H1 (cell line): Measurements from ENCODE around the gene SLCO2A1. TPM values are rescaled to one million over a fixed set of nuclear protein-coding genes. Genes with fewer than 3 reads are reported as not detected.

Experiments used
- CTCF ChIA-PET: fragments of 300-600 bp; sonication (Branson Sonifier 250); formaldehyde crosslinking; loops from one replicate; lab custom pipeline; 2021; ENCODE audit not compliant: partially characterized antibody; lab: Charles Lee
- POLR2A ChIA-PET: fragments of 300-600 bp; sonication (Branson Sonifier 250); formaldehyde crosslinking; loops from one replicate; lab custom pipeline; 2021; ENCODE audit warnings: inconsistent platforms; ENCODE audit not compliant: partially characterized antibody; lab: Charles Lee
- DNase-seq, 2 experiments: peaks; one replicate each; pipeline versions ENCODE4 v3.0.0 to v3.0.0-alpha.2; 2010 to 2022; ENCODE audit warnings: low spot score in 2 of 2, low read depth in 1 of 2, mixed read lengths in 1 of 2
- FAIRE-seq: peaks from 2 replicates; lab custom pipeline; 2011; peaks lifted over from hg19 to GRCh38; lab: Jason Lieb, UNC
- H2AFZ ChIP-seq: 2 replicates; pipeline ENCODE4 v1.8.1; 2012; ENCODE audit warnings: low read length, inconsistent platforms
- H2AK5ac ChIP-seq: 2 replicates; pipeline ENCODE4 v1.6.1; 2013; ENCODE audit warnings: low read depth, low read length
- H2BK120ac ChIP-seq: replicated peaks from 2 replicates; pipeline ENCODE3; 2013; ENCODE audit warnings: low read depth, low read length, inconsistent platforms
- H2BK12ac ChIP-seq: 2 replicates; pipeline ENCODE4 v1.6.1; 2013; ENCODE audit warnings: low read depth, low read length
- H2BK15ac ChIP-seq: 2 replicates; pipeline ENCODE4 v1.6.1; 2013; ENCODE audit warnings: low read length
- H2BK20ac ChIP-seq: 2 replicates; pipeline ENCODE4 v1.6.1; 2013; ENCODE audit warnings: low read length
- H2BK5ac ChIP-seq: 2 replicates; pipeline ENCODE4 v1.6.1; 2013; ENCODE audit warnings: low read depth, low read length
- H3K14ac ChIP-seq: 2 replicates; pipeline ENCODE4 v1.6.1; 2013; ENCODE audit warnings: inconsistent platforms; ENCODE audit not compliant: insufficient read length
- H3K18ac ChIP-seq: 2 replicates; pipeline ENCODE4 v1.6.1; 2013; ENCODE audit warnings: low read length; ENCODE audit errors: extremely low read depth
- H3K23ac ChIP-seq: 2 replicates; pipeline ENCODE4 v1.6.1; 2013; ENCODE audit warnings: inconsistent platforms; ENCODE audit not compliant: insufficient read length
- H3K23me2 ChIP-seq: 2 replicates; pipeline ENCODE4 v1.6.1; 2013; ENCODE audit warnings: low read depth, low read length
- H3K27ac ChIP-seq: 2 replicates; pipeline ENCODE4 v1.6.1; 2011; ENCODE audit warnings: low read depth, low read length, inconsistent platforms
- H3K27me3 ChIP-seq, 4 experiments: replicated peaks in 1 of 4; 1 replicate in 1 of 4; 2 replicates in 3 of 4; pipeline versions ENCODE4 v1.6.1 to v1.8.1; 2011 to 2013; ENCODE audit warnings: low read length in 3 of 4, mild to moderate bottlenecking in 3 of 4, inconsistent platforms in 2 of 4, mixed read lengths in 2 of 4, moderate library complexity in 1 of 4; ENCODE audit not compliant: control insufficient read depth in 3 of 4, insufficient read depth in 3 of 4; ENCODE audit errors: extremely low read depth in 1 of 4
- H3K36me3 ChIP-seq, 4 experiments: 2 replicates each; pipeline versions ENCODE4 v1.6.1 to v1.8.1; 2011 to 2013; ENCODE audit warnings: mild to moderate bottlenecking in 4 of 4, low read length in 3 of 4, moderate library complexity in 2 of 4, control low read depth in 1 of 4, inconsistent platforms in 1 of 4; ENCODE audit not compliant: insufficient read depth in 4 of 4, control insufficient read depth in 2 of 4
- H3K4ac ChIP-seq: replicated peaks from 2 replicates; pipeline ENCODE3; 2013; ENCODE audit warnings: low read length, low read depth, mixed read lengths, inconsistent platforms; ENCODE audit not compliant: insufficient read length
- H3K4me1 ChIP-seq, 4 experiments: replicated peaks in 1 of 4; 1 replicate in 1 of 4; 2 replicates in 3 of 4; pipeline versions ENCODE4 v1.6.1 to v1.8.1; 2011 to 2013; ENCODE audit warnings: low read length in 3 of 4, inconsistent platforms in 2 of 4, mixed read lengths in 1 of 4; ENCODE audit not compliant: insufficient read depth in 4 of 4, control insufficient read depth in 3 of 4
- H3K4me2 ChIP-seq, 2 experiments: 2 replicates each; pipeline versions ENCODE4 v1.6.1 to v1.8.1; 2011 to 2013; ENCODE audit warnings: low read depth in 2 of 2, low read length in 2 of 2, control low read depth in 1 of 2, inconsistent platforms in 1 of 2, mild to moderate bottlenecking in 1 of 2; ENCODE audit not compliant: insufficient read depth in 1 of 2
- H3K4me3 ChIP-seq, 4 experiments: fragments of 200-600, 300-600 bp in 1 of 4; sonication (generic), shearing (Covaris generic), sonication (Bioruptor Twin) in 1 of 4; 2 replicates each; pipeline versions ENCODE4 v1.5.1 to v1.8.1; 2011 to 2016; ENCODE audit warnings: low read length in 4 of 4, low read depth in 3 of 4, control low read depth in 2 of 4, inconsistent platforms in 2 of 4, mild to moderate bottlenecking in 2 of 4, mixed read lengths in 1 of 4, moderate library complexity in 1 of 4; ENCODE audit not compliant: insufficient read depth in 2 of 4; ENCODE audit errors: extremely low read depth in 1 of 4
- H3K56ac ChIP-seq: replicated peaks from 2 replicates; pipeline ENCODE3; 2013; ENCODE audit warnings: low read depth, mild to moderate bottlenecking, mixed read lengths, low read length, inconsistent platforms; ENCODE audit not compliant: insufficient read length
- H3K79me1 ChIP-seq: 2 replicates; pipeline ENCODE4 v1.6.1; 2013; ENCODE audit warnings: low read depth, low read length, control low read depth
- H3K79me2 ChIP-seq, 2 experiments: 2 replicates each; pipeline versions ENCODE4 v1.6.1 to v1.8.1; 2012 to 2013; ENCODE audit warnings: low read length in 2 of 2, mild to moderate bottlenecking in 2 of 2, inconsistent platforms in 1 of 2; ENCODE audit not compliant: insufficient read depth in 2 of 2, control insufficient read depth in 1 of 2
- H3K9ac ChIP-seq, 4 experiments: replicated peaks in 1 of 4; 1 replicate in 1 of 4; 2 replicates in 3 of 4; pipeline versions ENCODE4 v1.6.1 to v1.8.1; 2011 to 2013; ENCODE audit warnings: low read depth in 3 of 4, low read length in 3 of 4, control low read depth in 2 of 4, mild to moderate bottlenecking in 2 of 4, moderate library complexity in 2 of 4, inconsistent platforms in 1 of 4; ENCODE audit errors: extremely low read depth in 1 of 4
- H3K9me3 ChIP-seq, 2 experiments: 2 replicates each; pipeline versions ENCODE4 v1.6.1 to v1.8.1; 2012 to 2013; ENCODE audit warnings: mild to moderate bottlenecking in 2 of 2, moderate library complexity in 2 of 2, control low read depth in 1 of 2, inconsistent platforms in 1 of 2, low read depth in 1 of 2, low read length in 1 of 2, mixed read lengths in 1 of 2; ENCODE audit not compliant: insufficient read depth in 2 of 2
- H4K20me1 ChIP-seq, 2 experiments: replicated peaks in 1 of 2; 2 replicates each; pipeline versions ENCODE3 to v1.8.1; 2011 to 2013; ENCODE audit warnings: inconsistent platforms in 2 of 2, low read length in 2 of 2, mild to moderate bottlenecking in 1 of 2; ENCODE audit not compliant: insufficient read depth in 2 of 2, control insufficient read depth in 1 of 2
- H4K5ac ChIP-seq: 2 replicates; pipeline ENCODE4 v1.6.1; 2013; ENCODE audit warnings: low read length, low read depth, mixed read lengths, inconsistent platforms; ENCODE audit not compliant: insufficient read length
- H4K8ac ChIP-seq: 2 replicates; pipeline ENCODE4 v1.8.0; 2013; ENCODE audit warnings: mild to moderate bottlenecking, moderate library complexity, low read length, inconsistent platforms; ENCODE audit not compliant: insufficient read depth; ENCODE audit errors: extremely low read depth
- H4K91ac ChIP-seq: replicated peaks from 2 replicates; pipeline ENCODE3; 2013; ENCODE audit warnings: low read length, mixed read lengths, inconsistent platforms; ENCODE audit not compliant: insufficient read length
- BRCA1 ChIP-seq: IDR thresholded peaks from 2 replicates; pipeline ENCODE4 v1.6.1; 2012; ENCODE audit warnings: low read depth, low read length, improper control_type of control experiment
- CBX5 ChIP-seq: fragments of 300-800, 300-1000 bp; sonication (generic); IDR thresholded peaks from 2 replicates; pipeline ENCODE4 v1.7.1; 2016; ENCODE audit warnings: antibody characterized with exemption, low read length, low read depth
- GABPA ChIP-seq: IDR thresholded peaks from 2 replicates; pipeline ENCODE4 v1.6.1; 2011; ENCODE audit warnings: mild to moderate bottlenecking, low read length, moderate library complexity, borderline replicate concordance; ENCODE audit not compliant: insufficient read depth
- GTF2F1 ChIP-seq: IDR thresholded peaks from 2 replicates; pipeline ENCODE4 v1.6.1; 2012; ENCODE audit warnings: low read depth, low read length, improper control_type of control experiment, borderline replicate concordance
- KDM4A ChIP-seq: IDR thresholded peaks from one replicate; pipeline ENCODE4 v1.7.1; 2012; ENCODE audit warnings: low read depth, mild to moderate bottlenecking, moderate library complexity, low read length, inconsistent platforms; ENCODE audit not compliant: severe bottlenecking
- MAFK ChIP-seq: IDR thresholded peaks from 2 replicates; pipeline ENCODE4 v1.6.1; 2012; ENCODE audit warnings: low read depth, mild to moderate bottlenecking, improper control_type of control experiment, low read length
- NANOG ChIP-seq: IDR thresholded peaks from 2 replicates; pipeline ENCODE4 v1.6.1; 2011; ENCODE audit warnings: low read length, low read depth, mild to moderate bottlenecking, inconsistent platforms; ENCODE audit not compliant: insufficient read depth, poor library complexity, severe bottlenecking
- POLR2A ChIP-seq, 2 experiments: IDR thresholded peaks; 1 replicate in 1 of 2; 2 replicates in 1 of 2; pipeline ENCODE4 v1.6.1; 2011; ENCODE audit warnings: low read depth in 2 of 2, low read length in 2 of 2, mild to moderate bottlenecking in 2 of 2; ENCODE audit errors: control extremely low read depth in 1 of 2
- POLR2AphosphoS5 ChIP-seq: IDR thresholded peaks from 2 replicates; pipeline ENCODE4 v1.6.1; 2011; ENCODE audit warnings: low read depth, low read length
- RBBP5 ChIP-seq: IDR thresholded peaks from 2 replicates; pipeline ENCODE4 v1.7.1; 2012; ENCODE audit warnings: low read depth, mild to moderate bottlenecking, inconsistent platforms, low read length, moderate library complexity, borderline replicate concordance
- RNF2 ChIP-seq: fragments of 200-900, 300-1000 bp; sonication (generic); IDR thresholded peaks from 2 replicates; pipeline ENCODE4 v1.7.1; 2016; ENCODE audit warnings: borderline replicate concordance, low read depth, mild to moderate bottlenecking, antibody characterized with exemption, low read length; ENCODE audit not compliant: poor library complexity, severe bottlenecking; ENCODE audit errors: missing control alignments
- SIN3A ChIP-seq, 2 experiments: IDR thresholded peaks in 1 of 2; conservative IDR thresholded peaks in 1 of 2; 2 replicates each; pipeline ENCODE4 v1.6.1; 2011 to 2012; ENCODE audit warnings: low read length in 2 of 2, improper control_type of control experiment in 1 of 2, low read depth in 1 of 2, mild to moderate bottlenecking in 1 of 2
- SP2 ChIP-seq: IDR thresholded peaks from 2 replicates; pipeline ENCODE4 v1.6.1; 2012; ENCODE audit warnings: mild to moderate bottlenecking, low read length, inconsistent platforms
- WGBS, 2 experiments: shearing (Covaris generic) in 1 of 2; methylation state at CpG; one replicate each; pipeline versions ENCODE4 v1.1.6 to v1.1.7; 2013 to 2015; ENCODE audit warnings: low lambda C conversion rate in 2 of 2, mixed read lengths in 2 of 2, inconsistent platforms in 1 of 2, low coverage in 1 of 2, missing lambda C conversion rate in 1 of 2; ENCODE audit not compliant: insufficient replicate concordance in 2 of 2, insufficient coverage in 1 of 2, insufficient read length in 1 of 2; ENCODE audit errors: extremely low coverage in 1 of 2, missing lambda C conversion rate in 1 of 2; 5-methylcytosine and 5-hydroxymethylcytosine counted together
- polyA plus RNA-seq, 7 experiments: library from polyadenylated mRNA; depleted of rRNA in 3 of 7; stranded (reverse) in 5 of 7; unstranded in 2 of 7; fragments of >200 nt in 5 of 7; fragments of 200-250 nt in 2 of 7; gene quantifications; 1 replicate in 5 of 7; 2 replicates in 1 of 7; 4 replicates in 1 of 7; pipeline versions ENCODE4 v1.2.1 to v1.2.3, GENCODE V29; 2011 to 2013; ENCODE audit warnings: missing spikeins in 2 of 7, mixed read lengths in 2 of 7
- total RNA-seq: library from RNA; stranded (reverse); fragmentation: NEBNext Ultra II Directional; extraction: Animal tissue kit (Norgen Biotek cat#: 25700); gene quantifications from 2 replicates; pipeline ENCODE4 v1.2.1, GENCODE V29; 2021

The SLCO2A1 gene
- total and polyA plus RNA-seq, 2 of the 8 experiments (the other 6 are each of a cell fraction or from before 2014, with no cell fraction given): 1.1 to 2.3 TPM

DNA sequence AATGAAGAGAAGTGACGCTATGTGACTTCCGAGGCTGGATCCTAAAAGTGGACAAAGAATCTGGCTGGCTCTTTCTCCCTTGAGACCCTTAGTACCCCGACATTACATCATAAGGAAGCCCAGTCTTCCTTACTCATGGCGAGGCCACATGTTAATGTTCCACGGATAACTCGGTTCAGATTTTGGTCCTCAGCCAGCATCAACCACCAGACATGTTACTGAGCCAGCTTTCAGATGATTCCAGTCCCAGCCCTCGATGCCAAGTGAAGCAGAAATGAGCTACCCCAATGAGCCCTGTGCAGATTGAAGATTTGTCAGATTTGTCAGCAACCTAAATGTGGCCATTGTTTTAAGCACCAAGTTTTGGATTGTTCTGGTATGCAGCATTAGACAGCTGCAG, 46.6 kb downstream of the SLCO2A1 start:
- CTCF ChIA-PET: no interaction called here
- H3K4me3 ChIP-seq: no peak overlapping the region
- POLR2A ChIA-PET: no interaction called here
- no peak overlapping the region for H2BK120ac ChIP-seq
- peaks cover 0 to 7% (median 1%) of the 10 kb centered on the region in 4 experiments; a peak in 2 of 7 replicates for H3K4me1 ChIP-seq
- no peaks in the 10 kb centered on the region for H4K20me1 ChIP-seq
- no peaks in the 10 kb centered on the region for H3K36me3 ChIP-seq
- no peak overlapping the region for H3K4me2 ChIP-seq
- H3K27me3 ChIP-seq: peaks cover 0 to 2% (median 0%) of the 10 kb centered on the region in 4 experiments; a peak in 1 of 7 replicates
- H2BK15ac ChIP-seq: no peak overlapping the region
- H3K9me3 ChIP-seq: no peaks in the 10 kb centered on the region
- no peak overlapping the region for H2BK12ac ChIP-seq
- WGBS, 2 experiments: 69% methylated on average over 7 of the region's 7 CpGs; no CpG with 5 or more reads in 1 of the 2 experiments
- no peak overlapping the region for H3K14ac ChIP-seq
- no peaks in the 10 kb centered on the region; the same call in 1 of the 2 replicates for H3K23me2 ChIP-seq
- H4K8ac ChIP-seq: no peak overlapping the region
- no peak overlapping the region for H3K56ac ChIP-seq
- H4K5ac ChIP-seq: no peak overlapping the region
- no peaks in the 10 kb centered on the region for H3K79me2 ChIP-seq
- no peak overlapping the region for H3K18ac ChIP-seq
- no peak overlapping the region for H4K91ac ChIP-seq
- no peak overlapping the region for H2AK5ac ChIP-seq
- no peak for FAIRE-seq
- H2AFZ ChIP-seq: no peak overlapping the region
- no peaks in the 10 kb centered on the region for H3K79me1 ChIP-seq
- no peak for DNase-seq
- H2BK5ac ChIP-seq: no peak overlapping the region
- H3K4ac ChIP-seq: no peak overlapping the region
- H2BK20ac ChIP-seq: no peak overlapping the region
- H3K23ac ChIP-seq: no peak overlapping the region
- no peak overlapping the region for H3K9ac ChIP-seq
- no peak overlapping the region for H3K27ac ChIP-seq
- TF ChIP-seq SIN3A (conservative IDR thresholded peaks at IDR 0.05 in 1 of 2, IDR thresholded peaks at IDR 0.05 in 1 of 2; ENCODE audit: low read depth in 1 of 2, low read length in 2 of 2) (no peak), POLR2A (IDR thresholded peaks at IDR 0.05; ENCODE audit: control extremely low read depth in 1 of 2, low read depth in 2 of 2, low read length in 2 of 2) (no peak), SP2 (no peak), RBBP5 (no peak), BRCA1 (no peak), GABPA (no peak), KDM4A (no peak), MAFK (no peak), CBX5 (no peak), NANOG (no peak), POLR2AphosphoS5 (no peak), GTF2F1 (no peak), RNF2 (no peak)
- TF ChIP-seq, all 59 proteins: peak for 0
